SU-DHL-6 (cell line): ENCODE results near the gene LRRC14B.

Source experiments
- H2AFZ ChIP-seq: fragments of 200-600 bp; sonication (generic); 2 replicates; pipeline ENCODE4 v1.6.1; 2014; ENCODE audit warnings: low read depth, mild to moderate bottlenecking, moderate library complexity, mixed read lengths, antibody characterized with exemption, low read length; ENCODE audit not compliant: severe bottlenecking
- H3F3A ChIP-seq: fragments of 200-600 bp; shearing (Covaris generic); 2 replicates; pipeline ENCODE4 v1.6.0; 2016; ENCODE audit warnings: antibody characterized with exemption, mild to moderate bottlenecking; ENCODE audit not compliant: insufficient read depth
- H3K27ac ChIP-seq: fragments of 200-600 bp; sonication (generic); 2 replicates; pipeline ENCODE4 v1.5.1; 2016; ENCODE audit warnings: low read depth, mild to moderate bottlenecking, low read length, moderate library complexity, mixed read lengths
- H3K27me3 ChIP-seq: fragments of 200-600 bp; sonication (generic), shearing (Covaris generic); 2 replicates; pipeline ENCODE4 v1.6.0; 2014; ENCODE audit warnings: mild to moderate bottlenecking, low read length
- H3K36me3 ChIP-seq: fragments of 200-600 bp; sonication (generic); 2 replicates; pipeline ENCODE4 v1.6.1; 2014; ENCODE audit warnings: mild to moderate bottlenecking, low read length, mixed read lengths
- H3K4me2 ChIP-seq: fragments of 300-600, 200-600 bp; shearing (Covaris generic), sonication (generic); 2 replicates; pipeline ENCODE4 v1.6.0; 2014; ENCODE audit warnings: low read length, low read depth, mild to moderate bottlenecking; ENCODE audit not compliant: poor library complexity, severe bottlenecking
- H3K4me3 ChIP-seq: fragments of 200-600 bp; sonication (generic); 2 replicates; pipeline ENCODE4 v1.5.1; 2014; ENCODE audit warnings: antibody characterized with exemption, low read length, mild to moderate bottlenecking, mixed read lengths; ENCODE audit not compliant: insufficient read depth, poor library complexity, severe bottlenecking
- H3K79me2 ChIP-seq: fragments of 200-600 bp; sonication (generic); 2 replicates; pipeline ENCODE4 v1.6.1; 2014; ENCODE audit warnings: mild to moderate bottlenecking, low read length, moderate library complexity; ENCODE audit not compliant: insufficient read depth
- H3K9ac ChIP-seq: fragments of 200-600 bp; sonication (generic); 2 replicates; pipeline ENCODE4 v1.7.0; 2014; ENCODE audit warnings: mild to moderate bottlenecking, low read length
- H3K9me2 ChIP-seq: fragments of 200-600 bp; sonication (generic); replicated peaks from 2 replicates; pipeline ENCODE4 v1.6.1; 2014; ENCODE audit warnings: low read length; ENCODE audit not compliant: insufficient read depth
- H3K9me3 ChIP-seq: fragments of 200-600 bp; sonication (generic); 2 replicates; pipeline ENCODE4 v1.6.1; 2014; ENCODE audit warnings: low read length, mixed read lengths; ENCODE audit not compliant: insufficient read depth
- H4K20me1 ChIP-seq: fragments of 200-600 bp; sonication (generic); 2 replicates; pipeline ENCODE4 v1.6.1; 2014; ENCODE audit warnings: low read depth, mild to moderate bottlenecking, antibody characterized with exemption, low read length, moderate library complexity, mixed read lengths
- EZH2phosphoT487 ChIP-seq: fragments of 200-600 bp; sonication (generic), shearing (Covaris generic); conservative IDR thresholded peaks from 2 replicates; pipeline ENCODE4 v1.6.1; 2018; ENCODE audit warnings: mild to moderate bottlenecking, antibody characterized with exemption, low read length, moderate library complexity, mixed read lengths
- TF ChIP-seq, protein P1 (sequence below): fragments of 200-600 bp; sonication (generic); IDR thresholded peaks from one replicate; pipeline ENCODE4 v1.5.1; 2017; ENCODE audit warnings: antibody characterized with exemption, mild to moderate bottlenecking, low read length, moderate library complexity; ENCODE audit not compliant: insufficient read depth, poor library complexity, severe bottlenecking

LRRC14B gene

GRCh38 chr5:169728-170094, 21.6 kb upstream of the LRRC14B start:
- H3K9me3 ChIP-seq, result no peaks in the 10 kb centered on the region
- no peaks in the 10 kb centered on the region for H3K27me3 ChIP-seq
- no peak overlapping the region for H3K4me2 ChIP-seq
- H3K9me2 ChIP-seq, result no peaks in the 10 kb centered on the region
- H2AFZ ChIP-seq, result no peak overlapping the region
- H3K27ac ChIP-seq, result no peak overlapping the region
- no peaks in the 10 kb centered on the region for H4K20me1 ChIP-seq
- TF ChIP-seq EZH2phosphoT487, result no peak
- TF ChIP-seq, protein P1, sequence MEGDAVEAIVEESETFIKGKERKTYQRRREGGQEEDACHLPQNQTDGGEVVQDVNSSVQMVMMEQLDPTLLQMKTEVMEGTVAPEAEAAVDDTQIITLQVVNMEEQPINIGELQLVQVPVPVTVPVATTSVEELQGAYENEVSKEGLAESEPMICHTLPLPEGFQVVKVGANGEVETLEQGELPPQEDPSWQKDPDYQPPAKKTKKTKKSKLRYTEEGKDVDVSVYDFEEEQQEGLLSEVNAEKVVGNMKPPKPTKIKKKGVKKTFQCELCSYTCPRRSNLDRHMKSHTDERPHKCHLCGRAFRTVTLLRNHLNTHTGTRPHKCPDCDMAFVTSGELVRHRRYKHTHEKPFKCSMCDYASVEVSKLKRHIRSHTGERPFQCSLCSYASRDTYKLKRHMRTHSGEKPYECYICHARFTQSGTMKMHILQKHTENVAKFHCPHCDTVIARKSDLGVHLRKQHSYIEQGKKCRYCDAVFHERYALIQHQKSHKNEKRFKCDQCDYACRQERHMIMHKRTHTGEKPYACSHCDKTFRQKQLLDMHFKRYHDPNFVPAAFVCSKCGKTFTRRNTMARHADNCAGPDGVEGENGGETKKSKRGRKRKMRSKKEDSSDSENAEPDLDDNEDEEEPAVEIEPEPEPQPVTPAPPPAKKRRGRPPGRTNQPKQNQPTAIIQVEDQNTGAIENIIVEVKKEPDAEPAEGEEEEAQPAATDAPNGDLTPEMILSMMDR, result no peak
- H3K79me2 ChIP-seq, result no peaks in the 10 kb centered on the region
- H3K4me3 ChIP-seq, result no peak overlapping the region
- H3F3A ChIP-seq, result no peaks in the 10 kb centered on the region
- no peaks in the 10 kb centered on the region for H3K36me3 ChIP-seq
- no peak overlapping the region for H3K9ac ChIP-seq

- TF ChIP-seq, protein P1, result no peak
- no peak for TF ChIP-seq EZH2phosphoT487
- H2AFZ ChIP-seq, result no peak overlapping the region
- no peak overlapping the region for H3K4me2 ChIP-seq
- no peaks in the 10 kb centered on the region for H3K27me3 ChIP-seq
- no peak overlapping the region for H3K4me3 ChIP-seq
- no peak overlapping the region for H3K27ac ChIP-seq
- no peaks in the 10 kb centered on the region for H3F3A ChIP-seq
- H4K20me1 ChIP-seq, result no peaks in the 10 kb centered on the region
- no peak overlapping the region for H3K9ac ChIP-seq
- H3K79me2 ChIP-seq, result no peaks in the 10 kb centered on the region
- H3K36me3 ChIP-seq, result no peaks in the 10 kb centered on the region
- H3K9me3 ChIP-seq, result no peaks in the 10 kb centered on the region
- no peaks in the 10 kb centered on the region for H3K9me2 ChIP-seq
Measured at GRCh38 chr5:170971-171800, 20.1 kb upstream of the LRRC14B start.

GRCh38 chr5:171801-172331, 19.4 kb upstream of the LRRC14B start:
- Histone ChIP-seq H3F3A (no peaks in the 10 kb centered on the region), H4K20me1 (no peaks in the 10 kb centered on the region), H3K4me2 (no peak overlapping the region)

More at GRCh38 chr5:171801-172331, 19.4 kb upstream of the LRRC14B start:
- TF ChIP-seq, protein P1, result no peak
- TF ChIP-seq EZH2phosphoT487, result no peak
- Histone ChIP-seq H3K9me3 (no peaks in the 10 kb centered on the region), H3K36me3 (no peaks in the 10 kb centered on the region), H3K9ac (no peak overlapping the region), H3K27me3 (no peaks in the 10 kb centered on the region), H2AFZ (no peak overlapping the region), H3K9me2 (no peaks in the 10 kb centered on the region), H3K27ac (no peak overlapping the region), H3K79me2 (no peaks in the 10 kb centered on the region), H3K4me3 (no peak overlapping the region)
